IMR-90 (cell line): ENCODE measurements around the gene SMAP1. TPM values are rescaled to one million over a fixed set of nuclear protein-coding genes. Genes with fewer than 3 reads are reported as not detected.

Source experiments
- ATAC-seq: fragments of 200-7000 bp; cut with Tn5 transposase; 2 replicates; pipeline ENCODE4 v1.9.1; 2020; ENCODE audit warnings: low read depth, mild to moderate bottlenecking, moderate library complexity
- BruUV-seq: library from RNA; stranded (reverse); fragments of 400-500 nt; replicated peaks from 2 replicates; lab custom pipeline; 2021; lab: Mats Ljungman, UMichigan
- CTCF ChIA-PET: fragments of 300-600 bp; formaldehyde crosslinking; extraction: SDS; loops from one replicate; lab custom pipeline; 2021; ENCODE audit warnings: antibody characterized with exemption; lab: Yijun Ruan, JAX
- POLR2A ChIA-PET: fragments of 300-600 bp; sonication (Branson Sonifier 250); formaldehyde crosslinking; loops from one replicate; lab custom pipeline; 2022; ENCODE audit warnings: antibody characterized with exemption; ENCODE audit not compliant: unreplicated experiment; lab: Charles Lee
- DNase-seq: peaks from one replicate; pipeline ENCODE4 v3.0.0; 2013
- H2AFZ ChIP-seq: replicated peaks from 2 replicates; pipeline ENCODE3; 2013; ENCODE audit warnings: low read length, mild to moderate bottlenecking; ENCODE audit not compliant: poor library complexity
- H2AK5ac ChIP-seq: 2 replicates; pipeline ENCODE4 v1.6.1; 2013; ENCODE audit warnings: low read depth, low read length, inconsistent platforms
- H2AK9ac ChIP-seq: replicated peaks from 2 replicates; pipeline ENCODE3; 2013; ENCODE audit warnings: mild to moderate bottlenecking, low read depth, low read length, moderate library complexity; ENCODE audit not compliant: poor library complexity
- H2BK120ac ChIP-seq: 2 replicates; pipeline ENCODE4 v1.6.1; 2013; ENCODE audit warnings: low read depth, low read length, inconsistent platforms
- H2BK15ac ChIP-seq: 3 replicates; pipeline ENCODE4 v1.6.1; 2013; ENCODE audit warnings: low read depth, low read length, inconsistent platforms
- H2BK20ac ChIP-seq: 2 replicates; pipeline ENCODE4 v1.6.1; 2013; ENCODE audit warnings: low read depth, mild to moderate bottlenecking, inconsistent platforms, low read length, moderate library complexity
- H2BK5ac ChIP-seq: 2 replicates; pipeline ENCODE4 v1.6.1; 2013; ENCODE audit warnings: mild to moderate bottlenecking, low read depth, low read length, inconsistent platforms; ENCODE audit not compliant: poor library complexity, severe bottlenecking
- H3K14ac ChIP-seq: replicated peaks from 2 replicates; pipeline ENCODE4 v1.6.1; 2013; ENCODE audit warnings: low read depth, low read length, inconsistent platforms
- H3K18ac ChIP-seq: 2 replicates; pipeline ENCODE4 v1.6.1; 2013; ENCODE audit warnings: low read depth, low read length, control low read depth
- H3K23ac ChIP-seq: 2 replicates; pipeline ENCODE4 v1.6.1; 2013; ENCODE audit warnings: low read depth, low read length, inconsistent platforms
- H3K27ac ChIP-seq: 2 replicates; pipeline ENCODE4 v1.5.1; 2013; ENCODE audit warnings: mild to moderate bottlenecking, control low read depth, low read length; ENCODE audit not compliant: insufficient read depth
- H3K27me3 ChIP-seq: 2 replicates; pipeline ENCODE4 v1.6.1; 2013; ENCODE audit warnings: low read length; ENCODE audit not compliant: control insufficient read depth, insufficient read depth
- H3K36me3 ChIP-seq: 2 replicates; pipeline ENCODE4 v1.6.1; 2013; ENCODE audit warnings: low read length, mixed read lengths; ENCODE audit not compliant: control insufficient read depth, insufficient read depth
- H3K4ac ChIP-seq: 2 replicates; pipeline ENCODE4 v1.6.1; 2013; ENCODE audit warnings: low read depth, low read length, inconsistent platforms
- H3K4me1 ChIP-seq: 2 replicates; pipeline ENCODE4 v1.6.1; 2013; ENCODE audit warnings: low read length, mixed read lengths; ENCODE audit not compliant: control insufficient read depth, insufficient read depth
- H3K4me2 ChIP-seq: 2 replicates; pipeline ENCODE4 v1.6.1; 2013; ENCODE audit warnings: low read depth, mild to moderate bottlenecking, control low read depth, low read length, moderate library complexity
- H3K4me3 ChIP-seq: 2 replicates; pipeline ENCODE4 v1.5.1; 2013; ENCODE audit warnings: low read depth, mild to moderate bottlenecking, control low read depth, low read length, moderate library complexity; ENCODE audit not compliant: insufficient read depth
- H3K56ac ChIP-seq: 2 replicates; pipeline ENCODE4 v1.6.1; 2013; ENCODE audit warnings: low read length, inconsistent platforms; ENCODE audit not compliant: insufficient read depth; ENCODE audit errors: extremely low read depth
- H3K79me1 ChIP-seq, 2 experiments: 2 replicates each; pipeline ENCODE4 v1.6.1; 2013; ENCODE audit warnings: low read length in 2 of 2, inconsistent platforms in 1 of 2, low read depth in 1 of 2
- H3K9ac ChIP-seq: 2 replicates; pipeline ENCODE4 v1.6.1; 2013; ENCODE audit warnings: low read depth, low read length, control low read depth
- H3K9me1 ChIP-seq: 2 replicates; pipeline ENCODE4 v1.6.1; 2013; ENCODE audit warnings: low read length, inconsistent platforms; ENCODE audit not compliant: insufficient read depth
- H3K9me3 ChIP-seq: 2 replicates; pipeline ENCODE4 v1.6.1; 2013; ENCODE audit warnings: low read length; ENCODE audit not compliant: control insufficient read depth, insufficient read depth
- H4K20me1 ChIP-seq: 2 replicates; pipeline ENCODE4 v1.6.1; 2013; ENCODE audit warnings: low read length, inconsistent platforms; ENCODE audit not compliant: insufficient read depth
- H4K5ac ChIP-seq: 2 replicates; pipeline ENCODE4 v1.6.1; 2013; ENCODE audit warnings: mild to moderate bottlenecking, low read depth, low read length, control low read depth
- H4K8ac ChIP-seq, 2 experiments: 2 replicates each; pipeline ENCODE4 v1.6.1; 2013; ENCODE audit warnings: low read depth in 2 of 2, low read length in 2 of 2, control low read depth in 1 of 2, inconsistent platforms in 1 of 2
- H4K91ac ChIP-seq: 2 replicates; pipeline ENCODE4 v1.6.1; 2013; ENCODE audit warnings: low read depth, low read length, inconsistent platforms; ENCODE audit not compliant: insufficient read depth
- BHLHE40 ChIP-seq: fragments of 150-350 bp; IDR thresholded peaks from 2 replicates; pipeline ENCODE4 v1.6.1; 2016; ENCODE audit warnings: mild to moderate bottlenecking, low read depth, low read length
- CEBPB ChIP-seq: IDR thresholded peaks from 2 replicates; pipeline ENCODE4 v1.6.1; 2012; ENCODE audit warnings: low read depth, low read length, improper control_type of control experiment
- CHD1 ChIP-seq: IDR thresholded peaks from 2 replicates; pipeline ENCODE4 v1.6.1; 2012; ENCODE audit warnings: low read depth, low read length, improper control_type of control experiment
- FOS ChIP-seq: fragments of 150-350 bp; IDR thresholded peaks from 2 replicates; pipeline ENCODE4 v1.6.1; 2016; ENCODE audit warnings: low read depth, low read length
- MAFK ChIP-seq: IDR thresholded peaks from 2 replicates; pipeline ENCODE4 v1.6.1; 2012; ENCODE audit warnings: low read depth, low read length, improper control_type of control experiment
- MAZ ChIP-seq: IDR thresholded peaks from 2 replicates; pipeline ENCODE4 v1.6.1; 2012; ENCODE audit warnings: low read depth, mild to moderate bottlenecking, low read length, improper control_type of control experiment, moderate library complexity, borderline replicate concordance
- MXI1 ChIP-seq: IDR thresholded peaks from 2 replicates; pipeline ENCODE4 v1.6.1; 2012; ENCODE audit warnings: low read depth, mild to moderate bottlenecking, low read length, moderate library complexity, borderline replicate concordance
- NFE2L2 ChIP-seq: fragments of 150-350 bp; IDR thresholded peaks from 2 replicates; pipeline ENCODE4 v1.6.1; 2016; ENCODE audit warnings: low read depth, mild to moderate bottlenecking, low read length
- POLR2A ChIP-seq: IDR thresholded peaks from 2 replicates; pipeline ENCODE4 v1.6.1; 2012; ENCODE audit warnings: mild to moderate bottlenecking, low read depth, low read length
- RAD21 ChIP-seq: IDR thresholded peaks from 2 replicates; pipeline ENCODE4 v1.6.1; 2012; ENCODE audit warnings: low read length, improper control_type of control experiment
- RCOR1 ChIP-seq: IDR thresholded peaks from 2 replicates; pipeline ENCODE4 v1.6.1; 2012; ENCODE audit warnings: mild to moderate bottlenecking, low read length, improper control_type of control experiment; ENCODE audit not compliant: insufficient replicate concordance
- RFX5 ChIP-seq: IDR thresholded peaks from 2 replicates; pipeline ENCODE4 v1.8.0; 2012; ENCODE audit warnings: low read depth, mild to moderate bottlenecking, low read length, moderate library complexity
- SMC3 ChIP-seq: fragments of 150-350 bp; IDR thresholded peaks from 2 replicates; pipeline ENCODE4 v1.6.1; 2016; ENCODE audit warnings: low read depth, mild to moderate bottlenecking, antibody characterized with exemption, low read length, moderate library complexity
- WGBS, 2 experiments: methylation state at CpG; one replicate each; pipeline versions ENCODE4 v1.1.5 to v1.1.7; 2013; ENCODE audit warnings: missing lambda C conversion rate in 2 of 2; ENCODE audit not compliant: insufficient read length in 1 of 2; ENCODE audit errors: extremely low coverage in 2 of 2; 5-methylcytosine and 5-hydroxymethylcytosine counted together
- dilution Hi-C: fragments of 300-500 bp; cut with HindIII; formaldehyde crosslinking; loops from one replicate; pipeline ENCODE4 v1.14.3; 2018; ENCODE audit warnings: low sequenced_read_pairs; ENCODE audit not compliant: unreplicated experiment
- in situ Hi-C: fragments of 300-500 bp; cut with MboI; formaldehyde crosslinking; loops from 3 replicates; pipeline ENCODE4 v1.14.3; 2019; ENCODE audit warnings: low sequenced_read_pairs, inconsistent platforms, mixed read lengths
- intact Hi-C: fragments of 100-400 bp; cut with micrococcal nuclease; formaldehyde crosslinking; loops from 2 replicates; pipeline ENCODE4 v1.10.0; 2022
- polyA plus RNA-seq, 3 experiments: library from polyadenylated mRNA; depleted of rRNA; stranded (reverse); fragments of >200 nt; gene quantifications; 2 replicates each; pipeline ENCODE4 v1.2.3, GENCODE V29; 2012; ENCODE audit warnings: low replicate concordance in 1 of 3
- total RNA-seq: library from RNA; depleted of rRNA; stranded (reverse); fragments of >200 nt; gene quantifications from 2 replicates; pipeline ENCODE4 v1.2.3, GENCODE V29; 2012
- TF ChIP-seq, protein P1 (sequence below): conservative IDR thresholded peaks from 2 replicates; pipeline ENCODE4 v1.5.1; 2012; ENCODE audit warnings: mild to moderate bottlenecking, low read depth, low read length, improper control_type of control experiment
- TF ChIP-seq, protein P2 (sequence below): fragments of 150-350 bp; IDR thresholded peaks from 2 replicates; pipeline ENCODE4 v1.6.1; 2016; ENCODE audit warnings: low read depth, mild to moderate bottlenecking, low read length, moderate library complexity, borderline replicate concordance
- TF ChIP-seq, protein P3 (sequence below): fragments of 150-350 bp; IDR thresholded peaks from 2 replicates; pipeline ENCODE4 v1.6.1; 2017; ENCODE audit warnings: mild to moderate bottlenecking, antibody characterized with exemption, low read length, low read depth

Gene SMAP1
- total and polyA plus RNA-seq, 2 of the 4 experiments (the other 2 are of a cell fraction): 14.8 to 16.7 TPM

DNA sequence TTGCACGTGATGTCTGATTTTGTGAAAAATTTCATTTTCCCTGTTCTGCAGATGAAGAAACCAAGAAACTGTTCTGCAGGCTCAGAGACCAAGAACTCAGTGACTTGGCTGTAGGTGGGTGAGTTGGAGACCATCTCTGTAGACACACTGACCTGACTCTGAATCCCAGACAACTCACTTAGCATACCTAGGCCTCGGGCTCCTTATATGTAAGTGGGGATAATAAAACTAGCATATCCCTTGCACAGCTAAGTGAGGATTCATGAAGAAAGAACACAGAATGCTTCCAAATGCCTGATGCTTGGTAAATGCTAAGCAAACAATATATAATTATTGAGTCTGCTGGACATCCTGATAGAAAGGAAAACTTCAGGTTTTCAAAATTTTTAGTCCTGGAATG lies 218.4 kb downstream of the SMAP1 start:
- no peak overlapping the region for H3K18ac ChIP-seq
- no peak overlapping the region for H3K23ac ChIP-seq
- no CpG with 5 or more reads among the region's 2 CpGs for WGBS, 2 experiments
- DNase-seq (no peak), ATAC-seq (no peak)
- dilution Hi-C loops (loop anchor here (25.0 kb wide), 1 partner anchor 174 kb away; no protein-coding TSS in a partner anchor), intact Hi-C loops (loop anchor here (10.0 kb wide), 1 partner anchor 511 kb away; no protein-coding TSS in a partner anchor), in situ Hi-C loops (loop anchor here (5.0 kb wide), 1 partner anchor 179 kb away; no protein-coding TSS in a partner anchor)
- no peaks in the 10 kb centered on the region for H3K9me1 ChIP-seq
- no peak overlapping the region for H2BK5ac ChIP-seq
- TF ChIP-seq, protein P1, sequence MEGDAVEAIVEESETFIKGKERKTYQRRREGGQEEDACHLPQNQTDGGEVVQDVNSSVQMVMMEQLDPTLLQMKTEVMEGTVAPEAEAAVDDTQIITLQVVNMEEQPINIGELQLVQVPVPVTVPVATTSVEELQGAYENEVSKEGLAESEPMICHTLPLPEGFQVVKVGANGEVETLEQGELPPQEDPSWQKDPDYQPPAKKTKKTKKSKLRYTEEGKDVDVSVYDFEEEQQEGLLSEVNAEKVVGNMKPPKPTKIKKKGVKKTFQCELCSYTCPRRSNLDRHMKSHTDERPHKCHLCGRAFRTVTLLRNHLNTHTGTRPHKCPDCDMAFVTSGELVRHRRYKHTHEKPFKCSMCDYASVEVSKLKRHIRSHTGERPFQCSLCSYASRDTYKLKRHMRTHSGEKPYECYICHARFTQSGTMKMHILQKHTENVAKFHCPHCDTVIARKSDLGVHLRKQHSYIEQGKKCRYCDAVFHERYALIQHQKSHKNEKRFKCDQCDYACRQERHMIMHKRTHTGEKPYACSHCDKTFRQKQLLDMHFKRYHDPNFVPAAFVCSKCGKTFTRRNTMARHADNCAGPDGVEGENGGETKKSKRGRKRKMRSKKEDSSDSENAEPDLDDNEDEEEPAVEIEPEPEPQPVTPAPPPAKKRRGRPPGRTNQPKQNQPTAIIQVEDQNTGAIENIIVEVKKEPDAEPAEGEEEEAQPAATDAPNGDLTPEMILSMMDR: no peak
- no peak for TF ChIP-seq MAFK
- TF ChIP-seq BHLHE40: no peak
- no peak for TF ChIP-seq RCOR1
- TF ChIP-seq RAD21: no peak
- no peak for TF ChIP-seq SMC3
- no peak for TF ChIP-seq NFE2L2
- TF ChIP-seq, protein P2, sequence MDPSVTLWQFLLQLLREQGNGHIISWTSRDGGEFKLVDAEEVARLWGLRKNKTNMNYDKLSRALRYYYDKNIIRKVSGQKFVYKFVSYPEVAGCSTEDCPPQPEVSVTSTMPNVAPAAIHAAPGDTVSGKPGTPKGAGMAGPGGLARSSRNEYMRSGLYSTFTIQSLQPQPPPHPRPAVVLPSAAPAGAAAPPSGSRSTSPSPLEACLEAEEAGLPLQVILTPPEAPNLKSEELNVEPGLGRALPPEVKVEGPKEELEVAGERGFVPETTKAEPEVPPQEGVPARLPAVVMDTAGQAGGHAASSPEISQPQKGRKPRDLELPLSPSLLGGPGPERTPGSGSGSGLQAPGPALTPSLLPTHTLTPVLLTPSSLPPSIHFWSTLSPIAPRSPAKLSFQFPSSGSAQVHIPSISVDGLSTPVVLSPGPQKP: no peak
- no peak for TF ChIP-seq CEBPB
- TF ChIP-seq RFX5: no peak
- no peak for TF ChIP-seq MAZ
- no peak for TF ChIP-seq MXI1
- no peak for TF ChIP-seq CHD1
- TF ChIP-seq FOS: no peak
- TF ChIP-seq POLR2A: no peak
- TF ChIP-seq, protein P3, sequence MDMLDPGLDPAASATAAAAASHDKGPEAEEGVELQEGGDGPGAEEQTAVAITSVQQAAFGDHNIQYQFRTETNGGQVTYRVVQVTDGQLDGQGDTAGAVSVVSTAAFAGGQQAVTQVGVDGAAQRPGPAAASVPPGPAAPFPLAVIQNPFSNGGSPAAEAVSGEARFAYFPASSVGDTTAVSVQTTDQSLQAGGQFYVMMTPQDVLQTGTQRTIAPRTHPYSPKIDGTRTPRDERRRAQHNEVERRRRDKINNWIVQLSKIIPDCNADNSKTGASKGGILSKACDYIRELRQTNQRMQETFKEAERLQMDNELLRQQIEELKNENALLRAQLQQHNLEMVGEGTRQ: no peak
- H3K56ac ChIP-seq: no peak overlapping the region
- H4K8ac ChIP-seq: no peak overlapping the region
- no peak overlapping the region for H3K4ac ChIP-seq
- no peaks in the 10 kb centered on the region for H3K9me3 ChIP-seq
- no peaks in the 10 kb centered on the region for H3K79me1 ChIP-seq
- no peaks in the 10 kb centered on the region for H3K36me3 ChIP-seq
- H3K27me3 ChIP-seq: peaks cover 12% of the 10 kb centered on the region
- CTCF ChIA-PET: interaction anchor here (0.6 to 2.7 kb wide), 2 partner anchors 177 to 291 kb away, joined by 3 to 39 read pairs; no protein-coding TSS in a partner anchor
- POLR2A ChIA-PET: no interaction called here
- no TSS peak for BruUV-seq
- no peaks in the 10 kb centered on the region for H3K4me1 ChIP-seq
- no peak overlapping the region for H2AK5ac ChIP-seq
- H3K27ac ChIP-seq: no peak overlapping the region
- no peak overlapping the region for H3K9ac ChIP-seq
- H4K5ac ChIP-seq: no peak overlapping the region
- no peak overlapping the region for H3K4me3 ChIP-seq
- no peak overlapping the region for H2BK120ac ChIP-seq
- H4K91ac ChIP-seq: no peak overlapping the region
- H3K4me2 ChIP-seq: no peak overlapping the region
- no peaks in the 10 kb centered on the region for H4K20me1 ChIP-seq
- no peak overlapping the region for H3K14ac ChIP-seq
- no peak overlapping the region for H2BK20ac ChIP-seq
- no peak overlapping the region for H2BK15ac ChIP-seq
- no peak overlapping the region for H2AK9ac ChIP-seq
- no peak overlapping the region for H2AFZ ChIP-seq
